SU-DHL-6 (cell line): ENCODE measurements around the gene TPD52L1.

Experiments
- CTCF ChIP-seq: fragments of 200-600 bp; sonication (generic); IDR thresholded peaks from one replicate; pipeline ENCODE4 v1.5.1; 2017; ENCODE audit warnings: antibody characterized with exemption, mild to moderate bottlenecking, low read length, moderate library complexity; ENCODE audit not compliant: insufficient read depth, poor library complexity, severe bottlenecking
- EZH2phosphoT487 ChIP-seq: fragments of 200-600 bp; sonication (generic), shearing (Covaris generic); conservative IDR thresholded peaks from 2 replicates; pipeline ENCODE4 v1.6.1; 2018; ENCODE audit warnings: mild to moderate bottlenecking, antibody characterized with exemption, low read length, moderate library complexity, mixed read lengths

DNA sequence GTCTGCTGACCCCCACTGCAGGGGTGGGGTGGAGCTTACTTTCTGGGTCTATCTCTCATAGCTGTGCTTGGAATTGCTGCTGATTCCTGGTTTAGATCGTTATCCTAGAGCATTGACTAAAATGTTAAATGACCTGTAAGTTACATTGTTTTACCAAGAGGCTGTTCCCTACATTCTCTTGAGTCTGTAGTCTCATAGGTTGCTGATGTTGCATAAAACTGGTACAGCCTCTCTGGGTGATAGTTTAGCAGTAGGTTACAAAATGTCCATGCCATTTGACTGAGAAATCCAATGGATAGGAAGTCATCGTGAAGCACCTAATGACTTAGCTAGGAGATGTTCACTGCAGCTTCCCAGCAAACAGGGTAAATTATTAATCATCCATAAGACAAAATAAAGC is 62.4 kb downstream of the TPD52L1 start:
- no peak for TF ChIP-seq CTCF
- TF ChIP-seq EZH2phosphoT487: no peak
